DOHH2 (cell line): ENCODE measurements around the gene METAP1D.
"Not testable (repeated sequence)": the region's sequence is repeated elsewhere in the genome, so short reads cannot be mapped to it uniquely, and the experiment has no call there.

Experiments used
- H3F3A ChIP-seq: fragments of 200-600 bp; sonication (generic), shearing (Covaris generic); 2 replicates; pipeline ENCODE4 v1.6.0; 2016; ENCODE audit warnings: antibody characterized with exemption, mild to moderate bottlenecking; ENCODE audit not compliant: control insufficient read depth, insufficient read depth
- H3K27ac ChIP-seq: fragments of 200-600 bp; sonication (generic); 2 replicates; pipeline ENCODE4 v1.5.1; 2014; ENCODE audit warnings: low read depth, mild to moderate bottlenecking, low read length, moderate library complexity
- H3K27me3 ChIP-seq: fragments of 200-600 bp; sonication (generic); 2 replicates; pipeline ENCODE4 v1.6.1; 2014; ENCODE audit warnings: mild to moderate bottlenecking, low read length, mixed read lengths; ENCODE audit not compliant: control insufficient read depth
- H3K36me3 ChIP-seq: fragments of 200-600 bp; sonication (generic); 2 replicates; pipeline ENCODE4 v1.6.1; 2014; ENCODE audit warnings: mild to moderate bottlenecking, low read length, moderate library complexity, mixed read lengths; ENCODE audit not compliant: control insufficient read depth
- H3K4me1 ChIP-seq: fragments of 200-600 bp; sonication (generic); 2 replicates; pipeline ENCODE4 v1.6.1; 2014; ENCODE audit warnings: mild to moderate bottlenecking, low read length, mixed read lengths; ENCODE audit not compliant: control insufficient read depth
- H3K4me2 ChIP-seq: fragments of 200-600 bp; sonication (generic); 2 replicates; pipeline ENCODE4 v1.6.0; 2014; ENCODE audit warnings: mild to moderate bottlenecking, low read length, moderate library complexity
- H3K4me3 ChIP-seq: fragments of 200-600 bp; sonication (generic); 2 replicates; pipeline ENCODE4 v1.5.1; 2014; ENCODE audit warnings: mild to moderate bottlenecking, low read length, mixed read lengths
- H3K79me2 ChIP-seq: fragments of 200-600 bp; sonication (generic); 2 replicates; pipeline ENCODE4 v1.6.1; 2014; ENCODE audit warnings: mild to moderate bottlenecking, low read length, mixed read lengths; ENCODE audit not compliant: control insufficient read depth
- H3K9me2 ChIP-seq: fragments of 200-600 bp; sonication (generic); replicated peaks from 2 replicates; pipeline ENCODE4 v1.6.1; 2014; ENCODE audit warnings: mild to moderate bottlenecking, low read length, mixed read lengths; ENCODE audit not compliant: control insufficient read depth
- H3K9me3 ChIP-seq: fragments of 200-600 bp; sonication (generic); 2 replicates; pipeline ENCODE4 v1.6.1; 2014; ENCODE audit warnings: antibody characterized with exemption, low read length, mixed read lengths; ENCODE audit not compliant: control insufficient read depth, insufficient read depth
- H4K20me1 ChIP-seq: fragments of 200-600 bp; sonication (generic); 2 replicates; pipeline ENCODE4 v1.6.0; 2014; ENCODE audit warnings: low read depth, mild to moderate bottlenecking, antibody characterized with exemption, low read length, moderate library complexity; ENCODE audit not compliant: control insufficient read depth, insufficient read depth
- EZH2phosphoT487 ChIP-seq: fragments of 200-600 bp; sonication (generic); IDR thresholded peaks from 2 replicates; pipeline ENCODE4 v1.6.1; 2017; ENCODE audit warnings: borderline replicate concordance, mild to moderate bottlenecking, antibody characterized with exemption, low read length, moderate library complexity, mixed read lengths
- TF ChIP-seq, protein P1 (sequence below): fragments of 200-600 bp; sonication (generic); IDR thresholded peaks from one replicate; pipeline ENCODE4 v1.5.1; 2014; ENCODE audit warnings: antibody characterized with exemption, mild to moderate bottlenecking, low read depth, low read length; ENCODE audit not compliant: poor library complexity, severe bottlenecking

Gene METAP1D

DNA sequence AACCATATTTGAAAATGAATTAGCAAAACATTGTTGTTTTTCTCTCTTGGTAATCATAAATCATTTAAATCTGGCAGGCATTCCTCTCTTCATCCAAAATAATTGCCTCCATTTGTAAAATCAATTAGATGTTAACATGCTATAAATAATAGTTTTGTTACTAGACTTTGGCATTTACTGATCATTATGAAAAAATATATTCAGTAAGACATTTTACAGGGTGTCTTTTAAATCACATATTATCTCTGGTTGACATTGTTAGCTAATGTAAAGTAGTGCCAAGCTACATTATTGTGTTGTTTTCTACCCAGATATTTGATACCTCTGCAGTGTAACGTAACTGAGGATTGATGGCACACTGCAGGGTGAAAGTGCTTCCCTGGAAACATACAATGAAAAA is 53.7 kb downstream of the METAP1D start:
- TF ChIP-seq, protein P1, sequence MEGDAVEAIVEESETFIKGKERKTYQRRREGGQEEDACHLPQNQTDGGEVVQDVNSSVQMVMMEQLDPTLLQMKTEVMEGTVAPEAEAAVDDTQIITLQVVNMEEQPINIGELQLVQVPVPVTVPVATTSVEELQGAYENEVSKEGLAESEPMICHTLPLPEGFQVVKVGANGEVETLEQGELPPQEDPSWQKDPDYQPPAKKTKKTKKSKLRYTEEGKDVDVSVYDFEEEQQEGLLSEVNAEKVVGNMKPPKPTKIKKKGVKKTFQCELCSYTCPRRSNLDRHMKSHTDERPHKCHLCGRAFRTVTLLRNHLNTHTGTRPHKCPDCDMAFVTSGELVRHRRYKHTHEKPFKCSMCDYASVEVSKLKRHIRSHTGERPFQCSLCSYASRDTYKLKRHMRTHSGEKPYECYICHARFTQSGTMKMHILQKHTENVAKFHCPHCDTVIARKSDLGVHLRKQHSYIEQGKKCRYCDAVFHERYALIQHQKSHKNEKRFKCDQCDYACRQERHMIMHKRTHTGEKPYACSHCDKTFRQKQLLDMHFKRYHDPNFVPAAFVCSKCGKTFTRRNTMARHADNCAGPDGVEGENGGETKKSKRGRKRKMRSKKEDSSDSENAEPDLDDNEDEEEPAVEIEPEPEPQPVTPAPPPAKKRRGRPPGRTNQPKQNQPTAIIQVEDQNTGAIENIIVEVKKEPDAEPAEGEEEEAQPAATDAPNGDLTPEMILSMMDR: no peak
- TF ChIP-seq EZH2phosphoT487: no peak
- no peaks in the 10 kb centered on the region for H3K4me1 ChIP-seq
- H4K20me1 ChIP-seq: no peaks in the 10 kb centered on the region
- H3K4me2 ChIP-seq: no peak overlapping the region
- H3F3A ChIP-seq: no peaks in the 10 kb centered on the region
- no peaks in the 10 kb centered on the region for H3K9me2 ChIP-seq
- no peaks in the 10 kb centered on the region for H3K27me3 ChIP-seq
- H3K27ac ChIP-seq: no peak overlapping the region
- no peaks in the 10 kb centered on the region for H3K36me3 ChIP-seq
- no peaks in the 10 kb centered on the region for H3K79me2 ChIP-seq
- H3K4me3 ChIP-seq: no peak overlapping the region
- H3K9me3 ChIP-seq: no peaks in the 10 kb centered on the region

DNA sequence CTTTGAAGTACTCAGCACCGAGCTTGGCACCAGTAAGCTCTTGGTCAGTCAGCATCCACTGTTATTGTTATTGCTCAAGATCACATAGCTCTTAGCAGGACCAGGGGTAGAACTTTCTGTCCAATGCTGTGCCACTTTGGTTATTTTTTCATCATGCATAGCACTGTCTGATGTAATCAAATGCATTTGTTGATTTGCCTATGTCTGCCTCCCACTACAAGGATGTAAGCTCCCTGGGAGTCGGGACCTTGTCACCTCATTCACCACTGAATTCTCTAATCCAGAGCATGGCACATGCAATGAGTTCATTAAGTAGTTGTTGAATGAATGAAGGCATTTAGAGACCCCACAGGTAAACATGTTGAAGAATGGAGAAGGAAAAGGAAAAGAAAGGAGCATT is 56.5 kb downstream of the METAP1D start:
- H3K36me3 ChIP-seq: no peaks in the 10 kb centered on the region
- H3K27me3 ChIP-seq: no peaks in the 10 kb centered on the region
- no peak overlapping the region for H3K4me3 ChIP-seq
- no peaks in the 10 kb centered on the region for H3F3A ChIP-seq
- TF ChIP-seq, protein P1: no peak
- no peak for TF ChIP-seq EZH2phosphoT487
- H3K27ac ChIP-seq: no peak overlapping the region
- H3K4me2 ChIP-seq: no peak overlapping the region
- no peaks in the 10 kb centered on the region for H3K9me2 ChIP-seq
- no peaks in the 10 kb centered on the region for H3K4me1 ChIP-seq
- H4K20me1 ChIP-seq: no peaks in the 10 kb centered on the region
- H3K9me3 ChIP-seq: no peaks in the 10 kb centered on the region
- no peaks in the 10 kb centered on the region for H3K79me2 ChIP-seq

DNA sequence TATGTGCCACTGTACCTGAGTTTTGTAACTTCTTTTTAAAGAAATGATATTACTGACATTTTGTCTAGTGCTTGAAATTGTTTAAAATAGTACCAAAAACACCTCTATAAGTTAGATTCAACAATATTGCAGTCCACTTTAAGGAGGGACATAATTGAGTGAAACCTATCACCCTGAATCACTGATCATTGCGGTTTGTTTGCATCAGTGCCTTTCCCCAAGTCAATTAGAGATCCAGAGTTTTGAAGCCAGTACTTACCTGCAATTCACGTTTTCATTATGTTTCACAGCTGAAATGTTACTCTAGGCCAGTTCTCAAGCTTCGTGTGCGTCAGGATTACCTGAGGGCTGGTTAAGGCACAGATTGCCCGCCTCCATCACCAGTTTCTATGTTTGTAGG is 58.9 kb downstream of the METAP1D start:
- Histone ChIP-seq H3K79me2 (no peaks in the 10 kb centered on the region), H3K9me3 (no peaks in the 10 kb centered on the region), H3K4me2 (no peak overlapping the region), H3K9me2 (no peaks in the 10 kb centered on the region), H4K20me1 (no peaks in the 10 kb centered on the region), H3K4me3 (no peak overlapping the region), H3F3A (no peaks in the 10 kb centered on the region), H3K27me3 (no peaks in the 10 kb centered on the region), H3K4me1 (no peaks in the 10 kb centered on the region), H3K27ac (no peak overlapping the region), H3K36me3 (no peaks in the 10 kb centered on the region)
- TF ChIP-seq EZH2phosphoT487: no peak
- TF ChIP-seq, protein P1: no peak

DNA sequence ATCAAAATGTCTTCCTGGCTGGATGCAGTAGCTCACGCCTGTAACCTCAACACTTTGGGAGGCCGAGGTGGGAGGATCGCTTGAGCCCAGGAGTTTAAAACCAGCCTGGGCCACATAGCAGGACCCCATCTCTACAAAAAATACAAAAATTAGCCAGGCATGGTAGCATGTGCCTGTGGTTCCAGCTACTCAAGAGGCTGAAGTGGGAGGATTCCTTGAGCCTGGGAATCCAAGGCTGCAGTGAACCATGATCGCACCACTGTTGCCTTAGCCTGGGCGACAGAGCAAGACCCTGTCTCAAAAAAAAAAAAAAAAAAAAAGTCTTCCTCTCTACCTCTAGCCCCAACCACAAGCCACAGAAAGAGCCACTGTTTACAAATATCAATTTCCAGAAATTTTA is 60.4 kb downstream of the METAP1D start:
- H3K27ac ChIP-seq, H3F3A ChIP-seq, H3K79me2 ChIP-seq, H3K9me2 ChIP-seq, H3K36me3 ChIP-seq, H3K4me3 ChIP-seq, H3K27me3 ChIP-seq, H3K4me1 ChIP-seq, H3K4me2 ChIP-seq, H4K20me1 ChIP-seq, H3K9me3 ChIP-seq: not testable (repeated sequence)
